ENCODE results near the gene IGF2BP2. TPM values are rescaled to one million over a fixed set of nuclear protein-coding genes. Genes with fewer than 3 reads are reported as not detected.
A peak's percentile ranks its signal among the peaks of the same experiment; 100 is the strongest.

The IGF2BP2 gene
- total RNA-seq, 1 donor from 2014 or later = 60.8 TPM

- Mint-ChIP-seq H3K4me3 (ENCODE audit: unreplicated experiment) (no peak overlapping the region), H3K4me1 (ENCODE audit: low read depth) (peaks cover 66% of the 10 kb centered on the region), H3K36me3 (ENCODE audit: low read depth) (no peaks in the 10 kb centered on the region), H3K9me3 (ENCODE audit: low read depth) (no peaks in the 10 kb centered on the region), H3K27me3 (ENCODE audit: low read depth) (no peaks in the 10 kb centered on the region), H3K27ac (ENCODE audit: unreplicated experiment) (no peak overlapping the region)
- TF ChIP-seq CTCF (IDR thresholded peaks at IDR 0.05) = no peak
- no peak for DNase-seq (ENCODE audit: low spot score)
These were observed 40.5 kb downstream of the IGF2BP2 start for GRCh38 chr3:185784317-185784716.

- TF ChIP-seq CTCF (IDR thresholded peaks at IDR 0.05) = no peak
- Mint-ChIP-seq H3K9me3 (ENCODE audit: low read depth) (no peaks in the 10 kb centered on the region), H3K4me1 (ENCODE audit: low read depth) (peaks cover 69% of the 10 kb centered on the region), H3K36me3 (ENCODE audit: low read depth) (no peaks in the 10 kb centered on the region), H3K27me3 (ENCODE audit: low read depth) (no peaks in the 10 kb centered on the region), H3K27ac (ENCODE audit: unreplicated experiment) (peak overlapping the region; percentile 78), H3K4me3 (ENCODE audit: unreplicated experiment) (no peak overlapping the region)
- no peak for DNase-seq (ENCODE audit: low spot score)
These were observed 43.1 kb downstream of the IGF2BP2 start for GRCh38 chr3:185781759-185782158.

GRCh38 chr3:185779461-185779860 lies 45.4 kb downstream of the IGF2BP2 start:
- no peaks in the 10 kb centered on the region for H3K9me3 Mint-ChIP-seq (ENCODE audit: low read depth)
- no peak for TF ChIP-seq CTCF (IDR thresholded peaks at IDR 0.05)
- H3K27me3 Mint-ChIP-seq (ENCODE audit: low read depth) = no peaks in the 10 kb centered on the region
- peaks cover 69% of the 10 kb centered on the region for H3K4me1 Mint-ChIP-seq (ENCODE audit: low read depth)
- no peaks in the 10 kb centered on the region for H3K36me3 Mint-ChIP-seq (ENCODE audit: low read depth)
- no peak for DNase-seq (ENCODE audit: low spot score)
- no peak overlapping the region for H3K4me3 Mint-ChIP-seq (ENCODE audit: unreplicated experiment)
- H3K27ac Mint-ChIP-seq (ENCODE audit: unreplicated experiment) = no peak overlapping the region

GRCh38 chr3:185778821-185779220 lies 46.0 kb downstream of the IGF2BP2 start:
- Mint-ChIP-seq H3K9me3 (ENCODE audit: low read depth) (no peaks in the 10 kb centered on the region), H3K27ac (ENCODE audit: unreplicated experiment) (no peak overlapping the region), H3K4me1 (ENCODE audit: low read depth) (peaks cover 72% of the 10 kb centered on the region), H3K4me3 (ENCODE audit: unreplicated experiment) (no peak overlapping the region), H3K36me3 (ENCODE audit: low read depth) (no peaks in the 10 kb centered on the region), H3K27me3 (ENCODE audit: low read depth) (no peaks in the 10 kb centered on the region)
- no peak for TF ChIP-seq CTCF (IDR thresholded peaks at IDR 0.05)
- no peak for DNase-seq (ENCODE audit: low spot score)

GRCh38 chr3:185778094-185778493 lies 46.7 kb downstream of the IGF2BP2 start:
- DNase-seq (ENCODE audit: low spot score) = no peak
- no peaks in the 10 kb centered on the region for H3K36me3 Mint-ChIP-seq (ENCODE audit: low read depth)
- peak overlapping the region; percentile 64 for H3K27ac Mint-ChIP-seq (ENCODE audit: unreplicated experiment)
- no peaks in the 10 kb centered on the region for H3K27me3 Mint-ChIP-seq (ENCODE audit: low read depth)
- H3K4me3 Mint-ChIP-seq (ENCODE audit: unreplicated experiment) = no peak overlapping the region
- peaks cover 78% of the 10 kb centered on the region for H3K4me1 Mint-ChIP-seq (ENCODE audit: low read depth)
- H3K9me3 Mint-ChIP-seq (ENCODE audit: low read depth) = no peaks in the 10 kb centered on the region
- no peak for TF ChIP-seq CTCF (IDR thresholded peaks at IDR 0.05)

Data from chondrocyte (in vitro differentiated cells).